Right renal cortex interstitium (tissue), 3 donors: ENCODE measurements around the gene VOPP1. TPM values are rescaled to one million over a fixed set of nuclear protein-coding genes. Genes with fewer than 3 reads are reported as not detected.
A peak's percentile ranks its signal among the peaks of the same experiment; 100 is the strongest.
"Not testable (repeated sequence)": the region's sequence is repeated elsewhere in the genome, so short reads cannot be mapped to it uniquely, and the experiment has no call there.

Experiments
- DNase-seq, 3 donors: peaks; one replicate each; pipeline ENCODE4 v3.0.0-alpha.2; 2013; ENCODE audit warnings: low read depth in 3 of 3, low spot score in 2 of 3
- polyA plus RNA-seq, 3 donors: library from polyadenylated mRNA; unstranded; fragments of 120-200 nt; gene quantifications; one replicate each; pipeline ENCODE4 v1.2.1, GENCODE V29; 2013; ENCODE audit not compliant: insufficient read length in 3 of 3

The VOPP1 gene
- polyA plus RNA-seq, result 10 to 100 TPM; 60.0 to 64.8 (median 63.3) TPM

GRCh38 chr7:55572378-55573233 is at the start of gene VOPP1:
TSS of gene VOPP1 (minus strand) at chr7:55572502. CDS start at chr7:55572324, 178 bp downstream.
- peak in 1 of 3 donors; percentile 54 for DNase-seq

DNA sequence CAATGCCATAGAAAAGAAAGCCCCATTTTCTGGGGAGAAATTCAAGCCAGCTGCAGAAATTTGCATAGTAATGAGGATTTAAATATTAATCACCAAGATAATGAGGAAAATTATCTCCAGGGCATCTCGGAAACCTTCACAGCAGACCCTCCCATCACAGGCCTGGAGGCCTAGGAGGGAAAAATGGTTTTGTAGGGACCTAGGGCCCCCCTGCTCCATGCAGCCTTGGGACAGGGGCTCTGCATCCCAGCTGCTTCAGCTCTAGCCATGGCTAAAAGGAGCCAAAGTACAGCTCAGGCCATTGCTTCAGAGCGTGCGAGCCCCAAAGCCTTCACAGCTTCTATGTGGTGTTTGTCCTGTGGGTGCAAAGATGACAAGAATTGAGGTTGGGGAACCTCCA is 46.6 kb upstream of the VOPP1 start:
- DNase-seq, result no peak

DNA sequence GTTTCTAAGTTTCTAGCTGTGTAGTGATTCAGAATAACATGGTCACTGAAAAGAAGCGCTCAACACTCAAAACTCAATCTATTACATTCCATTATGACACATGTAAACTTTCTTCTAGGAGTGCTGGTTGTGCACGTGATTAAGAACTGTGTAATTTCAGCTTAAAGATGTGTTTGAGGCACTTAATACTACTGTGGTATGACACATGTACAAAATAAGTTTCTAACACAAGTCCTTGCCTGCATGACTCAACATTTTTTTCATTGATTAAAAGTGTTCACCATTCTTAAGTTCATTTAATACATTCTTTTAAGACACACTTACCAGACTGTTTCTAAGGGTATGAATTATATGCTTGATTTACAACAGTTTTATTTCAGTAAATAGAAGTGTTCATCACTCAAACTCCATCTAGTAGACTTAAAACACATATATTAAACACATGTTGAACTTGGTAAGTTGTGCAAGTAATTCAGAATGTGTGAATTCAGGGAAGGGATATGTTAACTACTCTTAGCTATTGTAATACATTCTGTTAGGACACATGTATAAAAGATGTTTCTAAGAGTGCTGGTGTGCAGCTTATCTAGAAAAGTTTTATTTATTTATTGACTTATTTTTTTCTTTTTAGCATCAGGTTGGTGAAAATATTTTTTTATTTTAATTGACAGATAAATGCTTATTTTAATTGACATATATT is 42.2 kb upstream of the VOPP1 start:
- DNase-seq, result not testable (repeated sequence)

DNA sequence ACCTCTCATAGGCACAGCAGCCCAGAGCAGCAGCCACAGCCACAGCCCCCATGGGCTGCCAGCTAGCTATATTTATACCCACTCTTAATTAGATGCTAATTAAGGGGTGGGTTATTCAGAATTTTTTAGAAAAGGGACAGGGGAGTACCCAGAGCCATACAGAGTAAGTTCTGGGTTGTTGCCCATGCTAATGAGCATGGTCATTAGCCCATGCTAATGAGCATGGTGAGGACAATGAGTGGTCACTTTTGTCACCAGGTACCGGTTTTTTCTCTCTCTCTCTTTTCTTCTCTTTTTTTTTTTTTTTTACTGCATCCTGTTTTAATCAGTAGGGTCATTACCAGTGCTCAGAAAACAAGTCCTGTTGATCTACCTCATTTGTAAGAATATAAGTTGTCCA is 37.4 kb upstream of the VOPP1 start:
- DNase-seq, result not testable (repeated sequence)

GRCh38 chr7:55605661-55606060 is 33.4 kb upstream of the VOPP1 start:
- DNase-seq, result not testable (repeated sequence)

GRCh38 chr7:55597944-55598499 is 25.7 kb upstream of the VOPP1 start:
- DNase-seq, result not testable (repeated sequence)

DNA sequence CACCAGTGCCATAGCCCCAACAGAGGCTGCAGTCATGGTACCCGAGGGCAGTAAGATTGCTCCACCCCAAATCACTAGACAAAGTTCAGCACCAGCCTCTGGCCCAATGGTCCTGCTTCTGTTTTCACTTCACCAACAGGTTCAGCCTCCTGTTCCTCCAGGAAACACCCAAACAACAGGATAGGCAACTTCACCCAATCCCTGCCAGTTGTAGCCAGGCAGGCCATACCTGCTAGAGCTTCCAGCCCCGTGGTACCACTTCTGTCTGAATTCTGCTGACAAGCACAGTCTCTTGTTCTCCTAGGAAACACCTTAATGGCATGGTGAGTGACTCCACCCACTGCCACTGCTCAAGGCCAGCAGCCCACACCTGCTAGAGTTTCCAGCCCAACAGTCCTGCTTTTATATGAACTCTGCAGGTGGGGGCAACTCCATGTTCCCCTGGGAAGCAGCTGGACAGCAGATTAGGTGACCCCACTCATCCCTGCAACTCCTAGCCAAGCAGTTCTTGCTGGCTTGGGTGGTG is 25.0 kb upstream of the VOPP1 start:
- not testable (repeated sequence) for DNase-seq

DNA sequence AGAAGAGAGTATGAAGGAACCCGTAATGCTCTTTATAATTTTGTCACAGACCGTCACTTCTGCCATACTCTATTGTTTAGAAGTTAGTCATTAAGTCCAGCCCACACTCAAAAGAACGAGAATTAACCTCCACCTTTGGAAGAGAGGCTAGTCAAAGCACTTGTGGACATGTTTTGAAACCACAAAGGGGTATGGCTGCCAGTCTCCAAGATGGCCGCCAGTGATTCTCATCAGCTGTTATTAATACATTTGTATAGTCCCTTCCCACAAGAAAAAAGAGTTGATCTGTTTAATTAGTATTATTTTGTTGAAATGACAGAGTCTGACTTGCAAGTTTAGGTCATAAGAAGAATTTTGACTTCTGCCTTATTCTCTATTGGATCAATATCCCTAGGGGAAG is 23.2 kb upstream of the VOPP1 start:
- DNase-seq, result no peak

- DNase-seq, result no peak
Observed at GRCh38 chr7:55594870-55595269, 22.6 kb upstream of the VOPP1 start.

GRCh38 chr7:55594414-55594813 is 22.1 kb upstream of the VOPP1 start:
- no peak for DNase-seq

DNA sequence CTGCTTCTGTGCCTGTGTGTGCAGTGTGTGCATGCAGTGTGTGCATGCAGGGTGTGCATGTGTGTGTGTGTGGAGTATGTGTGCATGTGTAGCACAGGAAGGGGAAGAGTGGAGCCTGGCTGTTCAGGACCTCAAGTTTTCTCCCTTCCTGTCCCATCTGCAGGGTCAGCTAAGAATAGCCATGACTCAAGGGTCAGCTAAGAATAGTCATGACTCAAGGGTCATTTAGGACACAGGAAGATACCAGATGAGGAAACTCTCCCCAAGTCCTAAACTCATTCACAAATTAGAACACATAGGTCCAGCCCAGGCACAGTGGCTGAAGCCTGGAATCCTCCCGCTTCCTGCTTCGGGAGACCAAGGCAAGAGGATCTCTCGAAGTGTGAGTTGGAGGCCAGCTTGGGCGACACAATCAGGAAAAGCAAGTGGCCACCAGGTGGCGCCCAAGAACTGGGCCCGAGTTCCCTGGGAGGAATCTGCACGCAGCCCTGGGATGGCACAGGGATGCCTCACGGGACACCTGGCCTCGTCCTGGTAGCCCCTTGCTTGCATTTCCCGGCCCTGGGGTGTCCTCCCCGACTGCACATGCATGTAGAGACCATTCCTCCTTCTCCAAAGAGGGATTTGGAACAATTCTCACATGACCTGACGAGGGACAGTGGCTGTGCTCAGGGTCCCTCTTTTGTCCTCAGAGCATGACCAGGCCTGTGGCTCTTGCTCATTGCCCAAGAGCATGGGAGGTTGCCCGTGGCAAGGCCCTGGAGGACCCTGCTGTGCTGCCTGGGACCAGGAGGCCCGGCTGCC is 21.4 kb upstream of the VOPP1 start:
- no peak for DNase-seq

GRCh38 chr7:55593172-55593514 is 20.8 kb upstream of the VOPP1 start:
- DNase-seq, result no peak

GRCh38 chr7:55592492-55592891 is 20.2 kb upstream of the VOPP1 start:
- DNase-seq, result no peak

DNA sequence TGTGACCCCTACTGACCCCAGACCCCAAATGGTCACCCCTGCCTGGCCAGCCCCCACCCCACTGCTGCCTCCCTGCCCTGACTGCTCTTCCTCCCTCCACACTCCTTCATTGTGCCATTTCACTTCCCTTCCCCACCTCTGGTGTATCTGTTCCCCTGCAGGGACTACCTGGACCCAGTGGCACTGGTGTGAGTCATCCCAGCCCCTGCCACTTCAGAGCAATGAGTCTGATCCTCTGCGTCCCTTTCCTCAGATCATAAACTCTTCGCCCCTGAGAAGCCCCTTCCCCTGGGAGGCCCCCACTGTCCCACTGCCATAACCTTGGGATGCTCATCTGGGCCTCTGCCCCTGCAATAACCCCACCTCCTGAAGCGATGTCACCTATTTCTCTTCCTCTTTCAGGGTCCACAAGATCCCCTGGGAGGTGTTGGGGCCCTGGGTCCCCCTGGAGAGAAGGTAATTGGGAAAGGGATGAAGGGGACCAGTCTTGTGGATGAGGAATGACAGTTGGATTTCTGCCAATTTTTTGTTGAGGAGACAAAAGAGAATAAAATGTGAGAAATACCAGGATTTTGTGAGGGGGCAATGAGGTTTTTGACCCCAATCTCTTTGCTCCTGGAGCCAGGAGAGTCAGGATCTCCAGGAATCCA is 19.1 kb upstream of the VOPP1 start:
- no peak for DNase-seq

GRCh38 chr7:55590517-55591281 is 18.4 kb upstream of the VOPP1 start:
- DNase-seq, result no peak

DNA sequence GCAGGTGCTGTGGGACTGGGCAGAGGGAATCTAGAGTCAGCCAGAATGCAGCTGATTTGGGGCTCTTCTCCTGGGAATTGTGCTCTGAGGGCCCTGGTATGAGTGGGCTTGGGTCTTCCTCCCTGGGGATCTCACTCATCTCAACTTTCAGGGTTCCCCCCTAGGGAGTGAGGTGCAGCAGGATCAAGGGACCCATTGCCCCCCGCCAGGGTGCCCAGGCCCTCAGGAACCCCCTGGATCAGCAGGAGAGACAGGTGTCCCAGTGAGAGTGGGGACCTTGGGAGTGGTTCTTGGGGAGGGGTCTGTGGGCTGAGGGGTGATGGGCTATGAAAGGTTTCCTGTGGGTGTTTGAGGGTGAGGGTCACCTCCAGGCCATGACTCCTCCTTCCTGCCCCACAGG is 17.6 kb upstream of the VOPP1 start:
- DNase-seq, result no peak

GRCh38 chr7:55588976-55589604 is 16.8 kb upstream of the VOPP1 start:
- DNase-seq, result no peak

- no peak for DNase-seq
Observed at GRCh38 chr7:55588379-55588699, 16.0 kb upstream of the VOPP1 start.
